Activated CD4-positive, alpha-beta T cell treated with anti-CD3 and anti-CD28 coated beads for 48 hours (primary cell): ENCODE data around the gene CDK10.

Experiments used
- DNase-seq: peaks from one replicate; pipeline ENCODE4 v3.0.0-alpha.2; 2020

CDK10 gene

GRCh38 chr16:89738072-89738377, 51.5 kb downstream of the CDK10 start:
- DNase-seq: no peak

- no peak for DNase-seq
These were observed 52.2 kb downstream of the CDK10 start for GRCh38 chr16:89738538-89739317.

- no peak for DNase-seq
These were observed 52.9 kb downstream of the CDK10 start for GRCh38 chr16:89739383-89739782.

- DNase-seq: no peak
These were observed 55.0 kb downstream of the CDK10 start for GRCh38 chr16:89741342-89742014.

- no peak for DNase-seq
These were observed 56.5 kb downstream of the CDK10 start for GRCh38 chr16:89742948-89743347.

GRCh38 chr16:89744813-89745212, 58.3 kb downstream of the CDK10 start:
- no peak for DNase-seq
